Medulla oblongata (tissue), 1 donor: ENCODE results near the gene TTC7B.
A peak's percentile ranks its signal among the peaks of the same experiment; 100 is the strongest.

Experiments
- DNase-seq: peaks from one replicate; pipeline ENCODE4 v3.0.0-alpha.2; 2015; ENCODE audit errors: extremely low spot score

Gene TTC7B

DNA sequence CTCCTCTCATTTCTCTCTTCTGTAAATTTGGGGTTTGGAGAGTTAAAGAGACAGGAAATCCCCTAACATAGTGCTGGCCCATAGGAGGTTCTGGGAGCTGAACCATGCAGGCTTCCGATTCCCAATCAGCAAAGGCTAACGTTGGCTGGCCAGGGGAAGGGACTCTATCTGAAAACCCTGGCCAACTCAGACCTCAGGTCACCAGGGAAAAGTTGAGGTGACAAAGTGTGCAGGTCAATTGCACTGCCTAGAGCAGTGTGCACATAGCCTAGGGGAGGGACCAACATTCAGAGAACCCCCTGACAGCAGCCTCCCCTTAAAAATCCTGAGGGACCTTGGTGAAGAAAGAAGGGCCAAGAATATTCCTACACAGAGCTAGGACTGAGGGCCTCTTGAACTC, 38.9 kb downstream of the TTC7B start:
- no peak for DNase-seq

DNA sequence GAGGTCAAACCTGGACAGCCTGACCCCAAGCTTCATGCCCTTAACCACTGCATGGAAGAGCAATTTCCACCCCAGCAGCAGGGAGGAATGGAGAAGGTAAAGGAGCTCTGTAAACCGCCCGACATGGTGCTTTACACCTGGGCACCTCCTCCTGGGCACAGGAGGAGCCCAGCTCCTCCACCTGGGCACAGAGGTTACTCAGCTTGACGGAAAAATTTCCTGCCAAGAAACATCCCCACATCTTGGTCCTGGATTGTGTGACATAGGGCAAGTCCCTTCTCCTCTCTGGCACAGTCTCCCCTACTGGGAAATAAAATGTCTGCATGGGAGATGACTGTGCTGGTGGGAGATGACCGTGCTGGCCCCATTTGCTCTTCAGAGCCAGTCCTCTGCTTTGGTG, 40.8 kb downstream of the TTC7B start:
- DNase-seq, result no peak

DNA sequence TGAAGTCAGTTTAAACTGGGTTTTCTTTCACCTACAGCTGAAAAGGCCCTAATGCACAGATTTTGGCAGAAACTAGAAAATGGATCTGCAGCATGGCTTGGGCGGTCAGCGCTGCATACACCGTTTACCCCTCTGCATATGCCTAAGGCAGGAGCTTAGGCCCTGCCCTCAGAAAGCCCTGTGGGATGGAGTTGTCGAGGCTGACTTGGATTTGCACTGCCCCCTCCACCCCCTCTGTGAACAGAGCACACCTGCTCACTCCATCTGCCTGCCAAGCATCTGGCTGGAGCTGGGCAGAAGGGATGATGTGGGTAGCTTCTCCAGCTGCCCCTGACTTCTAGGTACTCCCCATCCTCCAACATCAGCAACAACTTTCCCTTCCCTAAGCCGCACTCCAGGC, 41.9 kb downstream of the TTC7B start:
- no peak for DNase-seq

DNA sequence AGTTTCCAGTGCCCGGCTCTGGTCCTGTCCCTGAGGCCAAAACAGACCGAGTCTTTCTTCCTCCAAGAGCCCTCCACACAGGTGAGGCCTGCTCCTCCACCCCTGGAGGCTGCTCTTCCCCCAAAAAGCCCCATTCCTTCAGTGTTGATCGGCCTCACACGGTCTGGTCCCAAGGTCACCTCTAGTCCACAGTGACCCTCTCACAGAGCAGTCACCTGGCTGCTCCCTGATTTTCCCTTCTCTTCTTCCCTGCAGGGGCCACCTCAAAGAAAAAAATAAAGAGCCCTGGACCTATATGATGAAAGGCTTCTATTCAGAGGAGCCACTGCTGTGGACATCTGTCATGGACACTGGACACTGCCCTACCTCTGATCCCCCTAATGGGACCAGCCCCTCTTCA, 42.5 kb downstream of the TTC7B start:
- DNase-seq, result no peak

GRCh38 chr14:90773196-90773486, 43.1 kb downstream of the TTC7B start:
- DNase-seq, result peak; percentile 35

- DNase-seq, result no peak
Observed at GRCh38 chr14:90767899-90768298, 48.3 kb downstream of the TTC7B start.

GRCh38 chr14:90760591-90761316, 55.5 kb downstream of the TTC7B start:
- DNase-seq, result no peak

DNA sequence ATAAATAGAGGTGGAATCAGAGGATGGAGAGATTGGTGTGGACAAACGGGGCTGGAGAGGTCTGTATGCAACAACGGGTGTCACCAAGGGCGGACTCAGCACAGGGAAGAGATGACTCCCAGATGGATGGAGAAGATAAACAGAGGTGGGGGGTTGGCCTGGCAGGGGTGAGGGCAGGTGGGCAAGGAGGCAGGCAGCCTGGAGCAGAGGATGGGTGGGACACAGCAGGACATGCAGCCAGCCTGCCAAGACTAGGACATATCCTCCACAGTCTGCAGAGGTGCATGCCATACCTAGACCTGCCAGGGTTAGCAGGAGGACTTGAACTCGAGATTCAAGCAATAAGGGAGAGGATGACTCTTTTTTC, 56.2 kb downstream of the TTC7B start:
- DNase-seq, result no peak

- DNase-seq, result no peak
Observed at GRCh38 chr14:90759370-90760077, 56.7 kb downstream of the TTC7B start.

DNA sequence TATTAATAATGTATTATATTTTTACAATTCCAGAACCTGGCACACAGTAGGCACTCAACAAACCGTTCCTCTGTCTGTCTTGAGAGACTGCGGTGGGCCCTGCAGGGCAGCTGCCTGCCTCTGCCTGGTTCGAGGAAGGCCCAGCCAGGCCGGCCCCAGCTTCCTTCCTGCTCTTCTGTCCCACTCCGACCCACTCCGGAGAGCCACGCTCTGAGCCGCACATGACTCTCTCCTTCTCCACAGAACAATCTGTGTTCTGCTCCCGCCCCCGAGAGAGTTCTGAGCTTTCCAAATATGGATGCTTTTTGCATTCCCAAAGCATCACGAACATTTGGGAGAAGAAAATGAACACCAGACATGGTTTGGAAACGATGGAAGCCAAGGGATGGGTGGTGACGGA, 57.3 kb downstream of the TTC7B start:
- DNase-seq, result peak; percentile 63

DNA sequence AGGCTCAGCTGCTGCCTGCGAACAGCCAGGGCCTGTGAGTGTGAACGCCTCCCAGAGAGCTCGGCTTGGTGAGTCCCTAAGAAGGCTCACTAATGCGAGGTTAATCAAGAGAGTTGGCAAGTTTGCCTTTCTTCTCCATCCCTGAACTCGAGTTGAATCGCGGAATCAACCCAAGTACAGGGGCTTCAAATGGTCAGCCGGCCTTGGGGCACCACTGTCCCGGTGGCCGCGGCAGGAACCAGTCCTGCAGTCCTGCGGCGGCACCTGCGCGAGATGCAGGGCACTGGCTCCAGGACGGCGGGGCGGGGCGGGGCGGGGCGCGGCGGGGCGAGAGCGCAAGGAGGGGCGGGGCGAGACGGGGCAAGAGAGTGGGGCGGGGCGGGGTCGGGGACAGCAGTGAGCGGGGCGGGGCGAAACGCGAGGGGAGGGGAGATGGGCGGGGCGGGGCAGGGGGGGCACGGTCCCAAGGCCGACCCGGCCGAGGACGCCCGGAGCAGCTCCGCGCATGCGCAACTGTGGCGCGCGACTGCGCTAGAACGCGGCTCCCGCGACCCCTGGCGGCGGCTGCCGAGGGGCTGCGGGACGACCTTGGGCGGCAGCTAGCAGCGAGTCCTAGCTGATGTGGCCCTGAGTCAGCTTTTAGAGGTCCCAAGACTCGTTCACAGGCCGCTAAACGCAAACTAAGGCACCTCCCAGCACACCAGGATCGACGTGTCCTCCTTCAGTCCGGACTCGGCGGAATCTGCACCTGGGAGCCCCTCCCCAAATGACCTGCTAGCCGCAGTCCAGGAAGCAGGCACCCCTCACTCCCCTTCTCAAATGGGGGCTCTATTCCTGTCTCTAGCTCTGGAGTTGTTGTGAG, 58.0 kb downstream of the TTC7B start:
- DNase-seq, result peak; percentile 94

GRCh38 chr14:90757452-90757851, 58.8 kb downstream of the TTC7B start:
- DNase-seq, result peak; percentile 90

- DNase-seq, result peak; percentile 47
Observed at GRCh38 chr14:90756755-90757345, 59.4 kb downstream of the TTC7B start.

DNA sequence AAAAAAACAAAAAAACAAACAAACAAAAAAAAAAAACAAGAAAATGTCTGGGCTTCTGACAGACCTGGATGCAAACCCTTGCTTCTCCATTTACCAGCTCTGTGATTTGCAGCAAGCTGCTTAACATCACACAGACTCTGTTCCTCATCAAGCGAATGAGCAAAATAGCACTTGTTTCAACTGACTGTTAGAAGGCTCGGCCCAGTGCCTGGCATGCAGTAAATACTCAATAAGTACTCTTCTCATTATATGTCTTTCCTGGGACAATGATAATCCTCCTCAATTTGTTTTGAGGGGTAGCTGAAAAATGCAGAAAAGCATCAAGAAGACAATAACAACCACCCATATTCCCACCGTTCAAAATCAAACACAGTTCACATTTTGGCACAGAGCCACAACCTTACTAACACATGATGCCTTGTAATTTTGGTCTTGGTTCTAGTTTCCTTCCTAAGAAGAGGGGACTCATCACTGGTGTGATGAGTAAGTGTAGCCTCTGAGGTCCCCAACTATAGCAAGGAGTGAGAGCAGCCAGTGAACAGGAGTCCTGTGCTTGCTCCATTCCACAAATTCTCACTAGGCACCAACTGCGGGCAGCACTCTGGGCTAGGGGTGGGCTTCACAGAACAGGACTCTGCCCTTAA, 60.4 kb downstream of the TTC7B start:
- DNase-seq, result no peak

DNA sequence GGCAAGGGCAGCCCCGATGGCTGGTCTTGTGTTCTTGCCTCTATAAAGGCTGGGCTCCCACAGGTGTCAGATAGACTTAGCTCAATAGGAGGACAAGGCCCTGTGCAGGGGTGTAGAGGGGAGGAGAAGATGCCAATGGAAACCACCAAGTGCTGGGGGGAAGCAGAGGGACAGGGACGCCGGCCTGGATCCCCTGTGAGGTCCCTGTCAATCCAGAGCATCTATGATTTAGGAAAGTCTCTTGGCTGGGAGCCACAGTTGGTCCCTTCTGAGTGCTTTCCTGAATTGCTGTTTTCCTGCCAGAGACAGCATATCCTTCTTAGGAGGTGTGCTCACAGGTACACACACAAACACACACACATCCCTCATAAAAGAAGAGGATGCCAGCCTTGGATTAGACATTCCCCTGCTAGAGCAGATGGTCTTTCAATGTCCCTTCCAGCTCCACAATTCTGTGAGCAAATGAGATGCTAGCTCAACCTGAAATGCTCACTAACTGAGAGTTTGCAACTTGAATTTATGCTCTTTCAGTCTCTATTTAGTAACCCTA, 62.7 kb downstream of the TTC7B start:
- DNase-seq, result no peak

DNA sequence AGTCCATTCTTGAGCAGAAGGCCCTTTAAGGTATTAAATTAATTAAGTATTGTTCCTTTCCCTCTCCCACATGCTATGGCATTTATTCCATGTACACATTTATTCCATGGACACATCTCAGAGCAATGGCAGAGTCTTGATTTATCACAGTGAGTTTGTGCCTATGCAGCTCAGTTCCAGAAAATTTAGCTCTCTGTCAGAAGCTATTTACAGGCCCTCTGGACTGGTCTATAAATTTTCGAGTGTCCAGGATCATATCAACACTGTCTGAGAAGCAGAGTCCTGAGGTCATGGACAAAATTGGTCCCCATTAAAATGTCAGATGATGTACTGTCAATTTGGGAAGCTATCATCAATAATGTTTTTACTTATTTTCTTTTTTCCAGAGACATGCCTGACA, 65.5 kb downstream of the TTC7B start:
- DNase-seq, result no peak

GRCh38 chr14:90750191-90750590, 66.0 kb downstream of the TTC7B start:
- DNase-seq, result no peak

- no peak for DNase-seq
Observed at GRCh38 chr14:90747909-90748308, 68.3 kb downstream of the TTC7B start.

GRCh38 chr14:90743826-90744225, 72.4 kb downstream of the TTC7B start:
- no peak for DNase-seq

DNA sequence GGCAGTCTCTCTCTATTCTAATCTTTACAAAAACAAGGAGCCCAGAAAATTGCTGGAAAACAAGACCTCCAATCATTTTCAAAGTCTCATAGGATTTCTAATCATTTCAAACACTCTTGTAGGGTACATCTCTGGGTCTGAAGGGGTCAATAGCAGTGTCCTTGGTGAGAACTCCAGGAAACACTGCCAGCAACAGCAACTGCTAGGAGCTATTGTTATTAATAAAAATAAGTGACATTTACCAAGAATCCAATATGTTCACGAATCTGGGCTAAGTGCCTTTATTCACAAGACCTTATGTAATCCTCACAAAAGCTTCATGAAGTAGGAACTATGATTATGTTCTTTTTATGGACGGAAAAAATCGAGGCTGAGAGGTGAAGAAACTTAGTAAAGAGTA, 72.8 kb downstream of the TTC7B start:
- DNase-seq, result no peak

GRCh38 chr14:90742729-90743128, 73.5 kb downstream of the TTC7B start:
- no peak for DNase-seq

- DNase-seq, result no peak
Observed at GRCh38 chr14:90742252-90742651, 74.0 kb downstream of the TTC7B start.
